Testis (tissue), 3 donors: Measurements from ENCODE around the gene ENTR1. TPM values are rescaled to one million over a fixed set of nuclear protein-coding genes. Genes with fewer than 3 reads are reported as not detected.
A peak's percentile ranks its signal among the peaks of the same experiment; 100 is the strongest.

ENCODE experiments used
- DNase-seq: peaks from one replicate; pipeline ENCODE4 v3.0.0-alpha.2; 2019
- H3K27ac ChIP-seq, 2 donors: fragments of 200-600 bp; sonication (generic); one replicate each; pipeline ENCODE4 v1.5.1; 2019
- H3K27me3 ChIP-seq: fragments of 200-600 bp; sonication (generic); one replicate; pipeline ENCODE4 v1.5.1; 2019
- H3K36me3 ChIP-seq: fragments of 200-600 bp; sonication (generic); one replicate; pipeline ENCODE4 v1.5.1; 2017; ENCODE audit warnings: low read depth; ENCODE audit errors: missing control alignments
- H3K4me1 ChIP-seq: fragments of 200-600 bp; sonication (generic); one replicate; pipeline ENCODE4 v1.5.1; 2019
- H3K4me3 ChIP-seq, 2 donors: fragments of 200-600 bp; sonication (generic); one replicate each; pipeline ENCODE4 v1.5.1; 2017 to 2019
- H3K9me3 ChIP-seq: fragments of 200-600 bp; sonication (generic); one replicate; pipeline ENCODE4 v1.5.1; 2017
- CTCF ChIP-seq, 3 experiments: fragments of 450-650 bp in 2 of 3; fragments of 200-600 bp in 1 of 3; sonication (generic) in 1 of 3; IDR thresholded peaks; one replicate each; pipeline ENCODE4 v1.5.1; 2016 to 2019; ENCODE audit warnings: antibody characterized with exemption in 3 of 3, mild to moderate bottlenecking in 2 of 3, moderate library complexity in 1 of 3
- POLR2A ChIP-seq: fragments of 450-650 bp; IDR thresholded peaks from one replicate; pipeline ENCODE4 v1.6.1; 2017; ENCODE audit warnings: antibody characterized with exemption, mild to moderate bottlenecking, moderate library complexity
- WGBS, 2 donors: methylation state at CpG; one replicate each; pipeline ENCODE4 v1.1.5; 2018; 5-methylcytosine and 5-hydroxymethylcytosine counted together
- intact Hi-C: fragments of 100-400 bp; cut with DNase I; formaldehyde crosslinking; loops from one replicate; pipeline ENCODE4 v1.15.1; 2023; ENCODE audit warnings: low total_unique reads
- polyA plus RNA-seq: library from polyadenylated mRNA; stranded (reverse); fragments of 350-450 nt; fragmentation: Illumina TruSeq; extraction: RNeasy Lipid Tissue Mini Kit (QIAGEN cat#74804); gene quantifications from one replicate; pipeline ENCODE4 v1.2.3, GENCODE V29; 2014; ENCODE audit warnings: low read depth, low replicate concordance; ENCODE audit not compliant: insufficient read depth
- total RNA-seq, 2 donors: library from RNA; depleted of rRNA; stranded (reverse); fragments of >200 nt; gene quantifications; one replicate each; pipeline ENCODE4 v1.2.3, GENCODE V29; 2016

ENTR1 gene
- total and polyA plus RNA-seq, 3 donors from 2014 or later, result 61.7 to 69.1 (median 64.3) TPM

GRCh38 chr9:136354592-136355085 lies 55.8 kb downstream of the ENTR1 start:
- Histone ChIP-seq H3K27me3 (no peaks in the 10 kb centered on the region), H3K27ac (peak overlapping the region; percentile 31 to 45), H3K9me3 (no peaks in the 10 kb centered on the region), H3K36me3 (no peaks in the 10 kb centered on the region), H3K4me3 (no peak overlapping the region), H3K4me1 (peaks cover 28% of the 10 kb centered on the region)
- intact Hi-C loops, result loop anchor here (10.0 kb wide), 1 partner anchor 1650 kb away; no protein-coding TSS in a partner anchor
- WGBS, 2 donors, result 53 to 86% methylated on average over 8 to 13 of the region's 17 CpGs
- DNase-seq, result peak; percentile 39
- TF ChIP-seq POLR2A, result no peak
- no peak for TF ChIP-seq CTCF (IDR thresholded peaks at IDR 0.05)

- H3K4me3 ChIP-seq, result no peak overlapping the region
- H3K27me3 ChIP-seq, result no peaks in the 10 kb centered on the region
- peaks cover 28% of the 10 kb centered on the region for H3K4me1 ChIP-seq
- no peaks in the 10 kb centered on the region for H3K36me3 ChIP-seq
- H3K9me3 ChIP-seq, result no peaks in the 10 kb centered on the region
- peak overlapping the region; percentile 31 to 45 for H3K27ac ChIP-seq
- WGBS, 2 donors, result 32 to 57% methylated on average over 7 to 13 of the region's 13 CpGs
- intact Hi-C loops, result loop anchor here (10.0 kb wide), 1 partner anchor 1649 kb away; no protein-coding TSS in a partner anchor
- no peak for TF ChIP-seq POLR2A
- no peak for TF ChIP-seq CTCF (IDR thresholded peaks at IDR 0.05)
- peak; percentile 48 for DNase-seq
Measured at GRCh38 chr9:136353757-136354488, 56.5 kb downstream of the ENTR1 start.

GRCh38 chr9:136353088-136353487 lies 57.3 kb downstream of the ENTR1 start:
- Histone ChIP-seq H3K36me3 (no peaks in the 10 kb centered on the region), H3K4me3 (no peak overlapping the region), H3K27ac (no peak overlapping the region), H3K27me3 (no peaks in the 10 kb centered on the region), H3K4me1 (peaks cover 28% of the 10 kb centered on the region), H3K9me3 (no peaks in the 10 kb centered on the region)
- TF ChIP-seq CTCF (IDR thresholded peaks at IDR 0.05) (no peak), POLR2A (no peak)
- intact Hi-C loops, result loop anchor here (10.0 kb wide), 1 partner anchor 1648 kb away; no protein-coding TSS in a partner anchor
- no peak for DNase-seq
- WGBS, 2 donors, result 75 to 86% methylated on average over 3 to 10 of the region's 11 CpGs

- WGBS, 2 donors, result 54 to 61% methylated on average over 12 to 14 of the region's 16 CpGs
Measured at GRCh38 chr9:136352682-136353081, 57.7 kb downstream of the ENTR1 start.

More at GRCh38 chr9:136352682-136353081, 57.7 kb downstream of the ENTR1 start:
- H3K27me3 ChIP-seq, result no peaks in the 10 kb centered on the region
- H3K4me3 ChIP-seq, result no peak overlapping the region
- no peak for TF ChIP-seq POLR2A
- no peak for TF ChIP-seq CTCF (IDR thresholded peaks at IDR 0.05)
- intact Hi-C loops, result loop anchor here (10.0 kb wide), 1 partner anchor 1648 kb away; no protein-coding TSS in a partner anchor
- peak; percentile 54 for DNase-seq
- H3K4me1 ChIP-seq, result peaks cover 28% of the 10 kb centered on the region
- H3K27ac ChIP-seq, result no peak overlapping the region
- H3K9me3 ChIP-seq, result no peaks in the 10 kb centered on the region
- no peaks in the 10 kb centered on the region for H3K36me3 ChIP-seq

Other genes with a start within 250 kb of the ENTR1 start
- gene LHX3, start 205.5 kb downstream of the ENTR1 start, total RNA-seq, result under 1 TPM; 0.55 to 0.62 TPM
- not detected for gene LHX3, start 205.5 kb downstream of the ENTR1 start, polyA plus RNA-seq
- 10 to 100 TPM; 22.1 to 23.3 TPM for gene QSOX2, start 164.8 kb downstream of the ENTR1 start, total RNA-seq
- gene QSOX2, start 164.8 kb downstream of the ENTR1 start, polyA plus RNA-seq, result 22.6 TPM
- 10 to 100 TPM; 13.8 to 61.5 TPM for gene CCDC187, start 106.5 kb downstream of the ENTR1 start, total RNA-seq
- 33.4 TPM for gene CCDC187, start 106.5 kb downstream of the ENTR1 start, polyA plus RNA-seq
- 100 to 1,000 TPM in 1 of 2 donors, 10 to 100 TPM in 1; 84.4 to 101 TPM for gene GPSM1, start 83.1 kb downstream of the ENTR1 start, total RNA-seq
- gene GPSM1, start 83.1 kb downstream of the ENTR1 start, polyA plus RNA-seq, result 33.5 TPM
- 10 to 100 TPM; 48.2 to 51.1 TPM for gene DNLZ, start 46.9 kb downstream of the ENTR1 start, total RNA-seq
- 14.0 TPM for gene DNLZ, start 46.9 kb downstream of the ENTR1 start, polyA plus RNA-seq
- gene CARD9, start 36.9 kb downstream of the ENTR1 start, total RNA-seq, result 1 to 10 TPM; 3.5 to 3.7 TPM
- gene CARD9, start 36.9 kb downstream of the ENTR1 start, polyA plus RNA-seq, result 1.8 TPM
- gene SNAPC4, start 10.4 kb downstream of the ENTR1 start, total RNA-seq, result 10 to 100 TPM; 29.5 to 35.9 TPM
- gene SNAPC4, start 10.4 kb downstream of the ENTR1 start, polyA plus RNA-seq, result 21.2 TPM
- 10 to 100 TPM; 66.7 to 69.8 TPM for gene PMPCA, start within 50 bp of the ENTR1 start, total RNA-seq
- 78.4 TPM for gene PMPCA, start within 50 bp of the ENTR1 start, polyA plus RNA-seq
- 10 to 100 TPM; 32.2 to 38.0 TPM for gene INPP5E, start 29.2 kb upstream of the ENTR1 start, total RNA-seq
- gene INPP5E, start 29.2 kb upstream of the ENTR1 start, polyA plus RNA-seq, result 22.1 TPM
- gene SEC16A, start 72.4 kb upstream of the ENTR1 start, total RNA-seq, result 100 to 1,000 TPM in 1 of 2 donors, 10 to 100 TPM in 1; 90.4 to 103 TPM
- 67.8 TPM for gene SEC16A, start 72.4 kb upstream of the ENTR1 start, polyA plus RNA-seq
- gene NOTCH1, start 135.4 kb upstream of the ENTR1 start, total RNA-seq, result 10 to 100 TPM; 32.4 to 34.1 TPM
- gene NOTCH1, start 135.4 kb upstream of the ENTR1 start, polyA plus RNA-seq, result 7.2 TPM